ENCODE data around the gene TLN1. TPM values are rescaled to one million over a fixed set of nuclear protein-coding genes. Genes with fewer than 3 reads are reported as not detected.

The TLN1 gene
- total and polyA plus RNA-seq, 11 donors, result 152 to 373 (median 257) TPM

GRCh38 chr9:35680331-35681105 lies 51.5 kb downstream of the TLN1 start:
- ATAC-seq, result peak in 2 of 4 donors; percentile 8 to 16
- intact Hi-C loops (cut with DNase I), result no loop called here

GRCh38 chr9:35679766-35680330 lies 52.1 kb downstream of the TLN1 start:
- no peak overlapping the region for H3K4me3 ChIP-seq
- H3K27ac ChIP-seq, result peak overlapping the region in 1 of 12 donors; percentile 98
- no peaks in the 10 kb centered on the region for H3K9me3 ChIP-seq
- ATAC-seq (no peak), DNase-seq (no peak)
- intact Hi-C loops (cut with DNase I), result loop anchor here in 1 of 10 donors (5.0 kb wide), 1 partner anchor 32 kb away; no protein-coding TSS in a partner anchor
- 83 to 95% (median 88%) methylated on average over 8 of the region's 8 CpGs for WGBS, 4 donors
- peaks cover 0 to 20% (median 11%) of the 10 kb centered on the region in 12 donors for H3K4me1 ChIP-seq
- peaks cover 0 to 34% (median 29%) of the 10 kb centered on the region in 9 donors for H3K36me3 ChIP-seq
- TF ChIP-seq CTCF (IDR thresholded peaks at IDR 0.05) (no peak), POLR2A (IDR thresholded peaks at IDR 0.05) (no peak)
- peaks cover 0 to 8% (median 0%) of the 10 kb centered on the region in 9 donors for H3K27me3 ChIP-seq

More at GRCh38 chr9:35680331-35681105, 51.5 kb downstream of the TLN1 start:
- Histone ChIP-seq H3K4me1 (peaks cover 0 to 23% (median 10%) of the 10 kb centered on the region in 12 donors), H3K4me3 (no peak overlapping the region), H3K36me3 (peaks cover 0 to 41% (median 35%) of the 10 kb centered on the region in 9 donors), H3K27me3 (peaks cover 0 to 5% (median 0%) of the 10 kb centered on the region in 9 donors), H3K9me3 (no peaks in the 10 kb centered on the region), H3K27ac (peak overlapping the region in 1 of 12 donors; percentile 98)
- WGBS, 4 donors, result 50 to 53% (median 51%) methylated on average over 15 of the region's 15 CpGs
- no peak for DNase-seq
- no peak for TF ChIP-seq POLR2A (IDR thresholded peaks at IDR 0.05)
- TF ChIP-seq CTCF (IDR thresholded peaks at IDR 0.05), result no peak

GRCh38 chr9:35679091-35679490 lies 52.9 kb downstream of the TLN1 start:
- Histone ChIP-seq H3K27me3 (peaks cover 0 to 8% (median 0%) of the 10 kb centered on the region in 9 donors), H3K27ac (peak overlapping the region in 1 of 12 donors; percentile 98), H3K4me3 (no peak overlapping the region), H3K4me1 (peaks cover 0 to 18% (median 10%) of the 10 kb centered on the region in 12 donors), H3K36me3 (peaks cover 0 to 26% (median 21%) of the 10 kb centered on the region in 9 donors), H3K9me3 (no peaks in the 10 kb centered on the region)
- DNase-seq, result no peak
- no peak for TF ChIP-seq POLR2A (IDR thresholded peaks at IDR 0.05)
- no peak for TF ChIP-seq CTCF (IDR thresholded peaks at IDR 0.05)
- WGBS, 4 donors, result 92 to 97% (median 93%) methylated on average over 5 of the region's 5 CpGs
- intact Hi-C loops (cut with DNase I), result loop anchor here in 1 of 10 donors (5.0 kb wide), 1 partner anchor 33 kb away; no protein-coding TSS in a partner anchor
- no peak for ATAC-seq

Data from heart left ventricle (tissue), 16 donors.